ENCODE measurements around the gene ALG11. TPM values are rescaled to one million over a fixed set of nuclear protein-coding genes. Genes with fewer than 3 reads are reported as not detected.

The ALG11 gene
- total RNA-seq, 1 donor from 2014 or later = 44.6 TPM

DNA sequence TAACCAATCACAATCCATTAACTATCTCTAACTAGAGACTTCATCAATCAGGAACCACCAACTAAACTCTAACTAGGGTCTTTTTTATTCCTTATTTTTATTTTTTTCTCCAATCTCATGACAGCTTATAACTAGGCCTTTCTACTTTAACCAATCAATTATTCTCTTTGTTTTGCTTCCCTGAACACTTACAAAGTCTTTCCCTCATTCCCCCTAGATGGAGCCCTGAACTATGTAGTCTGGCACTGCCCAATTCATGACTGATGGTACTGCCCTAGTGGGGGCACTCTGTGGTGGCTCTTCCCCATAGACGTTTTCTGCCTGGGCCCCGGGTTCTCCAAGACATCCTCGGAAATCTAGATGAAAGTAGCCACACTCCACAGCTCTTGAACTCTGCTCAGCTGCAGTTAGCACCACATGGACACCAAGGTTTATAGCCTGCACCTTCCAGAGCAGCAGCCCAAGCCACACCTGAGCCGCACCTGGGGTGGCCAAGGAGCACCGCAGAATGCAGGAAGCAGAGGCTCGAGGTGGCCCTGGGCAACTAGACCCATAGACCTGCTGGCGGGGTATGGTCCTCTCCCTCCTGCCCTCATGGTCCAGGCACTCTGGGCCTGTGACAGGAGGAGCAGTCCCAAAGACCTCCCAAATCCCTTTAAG is 7.6 kb upstream of the ALG11 start:
- Histone ChIP-seq H3K9me3 (ENCODE audit: low read depth) (no peaks in the 10 kb centered on the region), H3K79me2 (ENCODE audit: low read depth) (no peaks in the 10 kb centered on the region), H3K4me3 (no peak overlapping the region), H3K9ac (no peak overlapping the region), H3K27me3 (peaks cover 3% of the 10 kb centered on the region), H3F3A (ENCODE audit: low read depth) (no peaks in the 10 kb centered on the region), H2AFZ (replicated peaks) (no peak overlapping the region), H3K4me1 (no peaks in the 10 kb centered on the region), H3K27ac (no peak overlapping the region), H3K36me3 (no peaks in the 10 kb centered on the region), H3K4me2 (no peak overlapping the region), H4K20me1 (ENCODE audit: low read depth) (no peaks in the 10 kb centered on the region)
- H3K27ac Mint-ChIP-seq = no peak overlapping the region
- no peak for DNase-seq (ENCODE audit: low spot score)
- peaks cover 8% of the 10 kb centered on the region for H3K36me3 Mint-ChIP-seq
- TF ChIP-seq, protein P1, sequence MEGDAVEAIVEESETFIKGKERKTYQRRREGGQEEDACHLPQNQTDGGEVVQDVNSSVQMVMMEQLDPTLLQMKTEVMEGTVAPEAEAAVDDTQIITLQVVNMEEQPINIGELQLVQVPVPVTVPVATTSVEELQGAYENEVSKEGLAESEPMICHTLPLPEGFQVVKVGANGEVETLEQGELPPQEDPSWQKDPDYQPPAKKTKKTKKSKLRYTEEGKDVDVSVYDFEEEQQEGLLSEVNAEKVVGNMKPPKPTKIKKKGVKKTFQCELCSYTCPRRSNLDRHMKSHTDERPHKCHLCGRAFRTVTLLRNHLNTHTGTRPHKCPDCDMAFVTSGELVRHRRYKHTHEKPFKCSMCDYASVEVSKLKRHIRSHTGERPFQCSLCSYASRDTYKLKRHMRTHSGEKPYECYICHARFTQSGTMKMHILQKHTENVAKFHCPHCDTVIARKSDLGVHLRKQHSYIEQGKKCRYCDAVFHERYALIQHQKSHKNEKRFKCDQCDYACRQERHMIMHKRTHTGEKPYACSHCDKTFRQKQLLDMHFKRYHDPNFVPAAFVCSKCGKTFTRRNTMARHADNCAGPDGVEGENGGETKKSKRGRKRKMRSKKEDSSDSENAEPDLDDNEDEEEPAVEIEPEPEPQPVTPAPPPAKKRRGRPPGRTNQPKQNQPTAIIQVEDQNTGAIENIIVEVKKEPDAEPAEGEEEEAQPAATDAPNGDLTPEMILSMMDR (IDR thresholded peaks at IDR 0.05) = no peak
- TF ChIP-seq EZH2phosphoT487 (IDR thresholded peaks at IDR 0.05) (no peak), EZH2 (IDR thresholded peaks at IDR 0.05) (no peak)
- peaks cover 2% of the 10 kb centered on the region for H3K27me3 Mint-ChIP-seq (ENCODE audit: insufficient read depth, low read depth)
- H3K9me3 Mint-ChIP-seq = no peaks in the 10 kb centered on the region
- no peak overlapping the region for H3K4me3 Mint-ChIP-seq
- H3K4me1 Mint-ChIP-seq = peaks cover 22% of the 10 kb centered on the region

GRCh38 chr13:52005841-52006522 is 6.2 kb upstream of the ALG11 start:
- H3K27ac ChIP-seq = no peak overlapping the region
- peaks cover 8% of the 10 kb centered on the region for H3K4me1 ChIP-seq
- Mint-ChIP-seq H3K27ac (no peak overlapping the region), H3K36me3 (peaks cover 8% of the 10 kb centered on the region), H3K27me3 (ENCODE audit: insufficient read depth, low read depth) (peaks cover 2% of the 10 kb centered on the region), H3K9me3 (no peaks in the 10 kb centered on the region), H3K4me1 (peaks cover 29% of the 10 kb centered on the region), H3K4me3 (no peak overlapping the region)
- no peak overlapping the region for H2AFZ ChIP-seq (replicated peaks)
- DNase-seq (ENCODE audit: low spot score) = no peak
- no peak overlapping the region for H3K4me3 ChIP-seq
- H3K79me2 ChIP-seq (ENCODE audit: low read depth) = no peaks in the 10 kb centered on the region
- H3K4me2 ChIP-seq = no peak overlapping the region
- peaks cover 17% of the 10 kb centered on the region for H3K27me3 ChIP-seq
- no peaks in the 10 kb centered on the region for H3K9me3 ChIP-seq (ENCODE audit: low read depth)
- H3K9ac ChIP-seq = no peak overlapping the region
- peaks cover 3% of the 10 kb centered on the region for H4K20me1 ChIP-seq (ENCODE audit: low read depth)
- TF ChIP-seq, protein P1 (IDR thresholded peaks at IDR 0.05) = no peak
- no peak for TF ChIP-seq EZH2 (IDR thresholded peaks at IDR 0.05)
- no peak for TF ChIP-seq EZH2phosphoT487 (IDR thresholded peaks at IDR 0.05)
- no peaks in the 10 kb centered on the region for H3F3A ChIP-seq (ENCODE audit: low read depth)
- H3K36me3 ChIP-seq = no peaks in the 10 kb centered on the region

DNA sequence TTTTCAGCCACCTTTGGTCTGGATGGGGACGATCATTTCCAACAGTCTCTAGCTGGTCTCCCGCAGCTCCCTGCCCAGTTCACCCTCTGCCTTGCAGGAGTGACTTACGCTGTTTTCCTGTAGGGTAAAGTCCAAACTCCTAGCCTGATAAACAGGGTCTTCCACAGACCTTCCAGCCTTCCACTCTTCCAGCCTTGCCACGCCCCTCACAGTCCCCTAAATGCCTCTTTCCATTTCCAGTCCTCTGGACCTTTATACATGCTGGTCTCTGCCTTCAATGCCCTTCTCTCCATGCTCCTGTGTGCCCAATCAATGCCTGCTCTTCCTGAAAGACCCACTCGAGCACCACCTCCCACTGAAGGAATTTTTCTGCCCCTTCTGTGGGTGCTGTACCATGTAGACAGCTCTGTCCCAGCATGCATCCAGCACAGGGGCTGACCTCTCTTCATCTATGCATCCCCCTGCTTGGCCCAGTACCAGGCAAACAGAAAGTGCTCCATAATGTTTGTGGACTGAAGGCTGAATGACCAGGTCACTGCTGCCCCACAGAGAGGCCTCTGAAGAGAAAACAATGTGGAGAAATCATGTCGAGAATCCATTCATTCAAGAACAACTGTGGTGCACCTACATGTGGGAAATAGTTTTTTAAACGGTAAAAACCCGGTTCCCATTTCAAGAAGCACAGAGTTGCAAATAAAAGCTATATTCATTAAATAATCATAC is 5.5 kb upstream of the ALG11 start:
- Histone ChIP-seq H3K9me3 (ENCODE audit: low read depth) (no peaks in the 10 kb centered on the region), H4K20me1 (ENCODE audit: low read depth) (peaks cover 3% of the 10 kb centered on the region), H3K4me2 (no peak overlapping the region), H3K9ac (no peak overlapping the region), H3K27ac (no peak overlapping the region), H3K27me3 (peaks cover 20% of the 10 kb centered on the region), H3F3A (ENCODE audit: low read depth) (no peaks in the 10 kb centered on the region), H3K4me1 (peaks cover 8% of the 10 kb centered on the region), H2AFZ (replicated peaks) (no peak overlapping the region), H3K79me2 (ENCODE audit: low read depth) (no peaks in the 10 kb centered on the region), H3K4me3 (no peak overlapping the region), H3K36me3 (no peaks in the 10 kb centered on the region)
- TF ChIP-seq EZH2phosphoT487 (IDR thresholded peaks at IDR 0.05) (no peak), EZH2 (IDR thresholded peaks at IDR 0.05) (no peak)
- TF ChIP-seq, protein P1 (IDR thresholded peaks at IDR 0.05) = no peak
- Mint-ChIP-seq H3K9me3 (no peaks in the 10 kb centered on the region), H3K27ac (no peak overlapping the region), H3K27me3 (ENCODE audit: insufficient read depth, low read depth) (peaks cover 6% of the 10 kb centered on the region), H3K4me1 (peaks cover 24% of the 10 kb centered on the region), H3K36me3 (peaks cover 8% of the 10 kb centered on the region), H3K4me3 (no peak overlapping the region)
- DNase-seq (ENCODE audit: low spot score) = no peak
